ENCODE data around the gene LDB2.

- TF ChIP-seq CTCF (conservative IDR thresholded peaks at IDR 0.05; ENCODE audit: low read depth in 2 of 2) (no peak), REST (IDR thresholded peaks at IDR 0.05; ENCODE audit: unreplicated experiment) (no peak), JUNB (IDR thresholded peaks at IDR 0.05; ENCODE audit: unreplicated experiment) (no peak), POLR2AphosphoS5 (IDR thresholded peaks at IDR 0.05; ENCODE audit: low read depth) (no peak)
Measured at GRCh38 chr4:16866974-16867373, 31.5 kb downstream of the LDB2 start.
